T-cell (primary cell): ENCODE measurements around the gene NKAIN2. TPM values are rescaled to one million over a fixed set of nuclear protein-coding genes. Genes with fewer than 3 reads are reported as not detected.

Source experiments
- ATAC-seq, 4 experiments: fragments of 200-7000 bp in 3 of 4; fragments of 150-1000 bp in 1 of 4; cut with Tn5 transposase; replicated peaks in 1 of 4; 1 replicate in 3 of 4; 2 replicates in 1 of 4; pipeline ENCODE4 v1.10.0; 2021; ENCODE audit warnings: moderate library complexity in 3 of 4, mild to moderate bottlenecking in 2 of 4, moderate number of reproducible peaks in 1 of 4
- CTCF ChIA-PET, 2 donors: fragments of 300-600 bp; sonication (Branson Sonifier 250); formaldehyde crosslinking; loops; one replicate each; lab custom pipeline; 2022; ENCODE audit warnings: antibody characterized with exemption in 2 of 2; lab: Charles Lee
- POLR2A ChIA-PET, 2 donors: fragments of 300-600 bp; sonication (Branson Sonifier 250); formaldehyde crosslinking; loops; one replicate each; lab custom pipeline; 2022; ENCODE audit warnings: antibody characterized with exemption in 2 of 2; lab: Charles Lee
- DNase-seq, 35 experiments: peaks; one replicate each; pipeline versions ENCODE4 v3.0.0 to v3.0.0-alpha.2; 2013 to 2023
- H3K27ac ChIP-seq: one replicate; pipeline ENCODE4 v1.5.1; 2013; ENCODE audit warnings: low read length
- H3K27me3 ChIP-seq, 2 experiments: replicated peaks in 1 of 2; 1 replicate in 1 of 2; 2 replicates in 1 of 2; pipeline versions ENCODE4 v1.6.1 to v1.7.0; 2013; ENCODE audit warnings: low read length in 1 of 2, mixed read lengths in 1 of 2; ENCODE audit not compliant: control insufficient read depth in 2 of 2, insufficient read depth in 2 of 2; ENCODE audit errors: extremely low read depth in 1 of 2
- H3K36me3 ChIP-seq, 2 donors: 1 replicate in 1 of 2; 2 replicates in 1 of 2; pipeline versions ENCODE4 v1.6.1 to v1.7.0; 2013; ENCODE audit warnings: low read length in 1 of 2; ENCODE audit not compliant: control insufficient read depth in 2 of 2, insufficient read depth in 1 of 2; ENCODE audit errors: extremely low read depth in 1 of 2
- H3K4me1 ChIP-seq, 2 experiments: 1 replicate in 1 of 2; 2 replicates in 1 of 2; pipeline versions ENCODE4 v1.6.1 to v1.7.0; 2013; ENCODE audit warnings: low read length in 2 of 2, mixed read lengths in 1 of 2; ENCODE audit not compliant: insufficient read depth in 2 of 2, control insufficient read depth in 1 of 2; ENCODE audit errors: extremely low read depth in 1 of 2
- H3K4me3 ChIP-seq, 2 donors: 1 replicate in 1 of 2; 2 replicates in 1 of 2; pipeline versions ENCODE4 v1.5.1 to v1.7.0; 2013; ENCODE audit warnings: mild to moderate bottlenecking in 2 of 2, low read length in 1 of 2, moderate library complexity in 1 of 2; ENCODE audit not compliant: control insufficient read depth in 1 of 2; ENCODE audit errors: extremely low read depth in 1 of 2
- H3K9me3 ChIP-seq: 2 replicates; pipeline ENCODE4 v1.7.0; 2013
- H3K27ac Mint-ChIP-seq, 2 donors: one replicate each; pipeline ENCODE4 v1.8.0; 2020 to 2021; ENCODE audit warnings: mild to moderate bottlenecking in 2 of 2, mixed read lengths in 2 of 2
- H3K27me3 Mint-ChIP-seq, 2 donors: one replicate each; pipeline ENCODE4 v1.8.0; 2021 to 2022; ENCODE audit warnings: mixed read lengths in 2 of 2
- H3K36me3 Mint-ChIP-seq: one replicate; pipeline ENCODE4 v1.8.0; 2021; ENCODE audit warnings: mixed read lengths
- H3K4me1 Mint-ChIP-seq, 3 donors: one replicate each; pipeline ENCODE4 v1.8.0; 2020 to 2022; ENCODE audit warnings: mixed read lengths in 3 of 3, mild to moderate bottlenecking in 1 of 3
- H3K4me3 Mint-ChIP-seq, 3 donors: one replicate each; pipeline ENCODE4 v1.8.0; 2020 to 2022; ENCODE audit warnings: mild to moderate bottlenecking in 3 of 3, mixed read lengths in 3 of 3, moderate library complexity in 3 of 3
- H3K9me3 Mint-ChIP-seq, 3 donors: one replicate each; pipeline ENCODE4 v1.8.0; 2020 to 2022; ENCODE audit warnings: mixed read lengths in 3 of 3
- WGBS: methylation state at CpG from one replicate; pipeline ENCODE4 v1.1.5; 2013; ENCODE audit warnings: missing lambda C conversion rate; ENCODE audit not compliant: insufficient coverage; 5-methylcytosine and 5-hydroxymethylcytosine counted together
- total RNA-seq, 35 experiments: library from RNA in 6 of 35; stranded (reverse) in 6 of 35; fragments of 120-200 nt in 1 of 35; gene quantifications; one replicate each; pipeline versions ENCODE4 v1.2.1 to v1.2.4 and lab custom pipeline; 2013 to 2026

Gene NKAIN2
- total RNA-seq, 5 donors from 2014 or later (not counting 1 experiment from before 2014, with no cell fraction given) = 0.13 TPM; not detected in 4

DNA sequence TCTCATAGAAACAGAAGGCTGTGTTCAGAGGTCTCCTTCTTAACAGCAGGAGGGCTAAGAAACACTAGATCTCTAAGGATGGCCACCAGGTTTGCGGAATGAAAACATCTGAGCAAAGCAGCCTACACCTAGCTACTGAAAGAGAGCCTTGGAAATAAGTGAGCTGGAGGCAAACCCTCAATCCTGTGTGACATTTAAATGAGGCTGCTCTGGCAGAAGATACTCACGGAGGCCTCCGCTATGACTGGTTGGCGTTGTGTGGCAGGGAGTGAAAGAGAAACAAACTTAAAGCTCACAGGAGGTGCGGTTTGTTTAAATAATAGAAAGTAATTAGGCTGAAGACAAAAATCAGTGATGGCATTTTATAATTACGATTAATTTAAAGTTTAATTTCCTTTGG is 996.6 kb downstream of the NKAIN2 start:
- peaks cover 0 to 4% of the 10 kb centered on the region in 2 donors for H3K27me3 Mint-ChIP-seq
- H3K4me3 Mint-ChIP-seq = no peak overlapping the region
- H3K27me3 ChIP-seq = no peaks in the 10 kb centered on the region
- H3K9me3 ChIP-seq = no peaks in the 10 kb centered on the region
- H3K4me3 ChIP-seq = no peak overlapping the region
- no peaks in the 10 kb centered on the region for H3K36me3 ChIP-seq
- no peaks in the 10 kb centered on the region for H3K36me3 Mint-ChIP-seq
- no peaks in the 10 kb centered on the region for H3K9me3 Mint-ChIP-seq
- H3K4me1 ChIP-seq = no peaks in the 10 kb centered on the region
- POLR2A ChIA-PET = no interaction called here
- DNase-seq (no peak), ATAC-seq (no peak)
- H3K27ac ChIP-seq = no peak overlapping the region
- no peak overlapping the region for H3K27ac Mint-ChIP-seq
- H3K4me1 Mint-ChIP-seq = no peaks in the 10 kb centered on the region
- WGBS = 73% methylated on average over 3 of the region's 6 CpGs
- CTCF ChIA-PET = interaction anchor here in 1 of 2 donors (0.7 kb wide), 1 partner anchor 11 kb away, joined by 4 read pairs; no protein-coding TSS in a partner anchor

DNA sequence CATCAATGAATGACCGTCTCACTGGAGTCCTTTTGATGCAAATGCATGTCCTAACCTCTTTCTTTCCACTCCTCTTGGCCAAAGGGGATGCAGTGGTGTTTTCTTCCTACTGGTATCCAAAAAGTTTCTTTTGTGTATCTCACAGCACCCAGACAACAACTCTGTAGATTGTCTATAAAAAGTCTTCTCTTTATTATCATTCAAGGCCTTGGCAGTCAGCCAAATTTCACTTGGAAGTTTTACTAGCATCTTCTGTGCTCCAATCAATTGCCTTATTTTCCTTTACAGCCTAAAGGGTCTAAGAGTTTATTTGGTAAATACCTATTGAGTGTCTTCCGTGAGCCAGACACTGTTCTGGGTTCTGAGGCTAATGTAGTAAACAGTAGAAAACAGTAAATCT is 1008.4 kb downstream of the NKAIN2 start:
- Histone ChIP-seq H3K27ac (no peak overlapping the region), H3K27me3 (no peaks in the 10 kb centered on the region), H3K4me3 (no peak overlapping the region), H3K36me3 (no peaks in the 10 kb centered on the region), H3K9me3 (no peaks in the 10 kb centered on the region), H3K4me1 (no peaks in the 10 kb centered on the region)
- no peak for ATAC-seq
- no peaks in the 10 kb centered on the region for H3K27me3 Mint-ChIP-seq
- CTCF ChIA-PET = no interaction called here
- H3K9me3 Mint-ChIP-seq = no peaks in the 10 kb centered on the region
- H3K4me1 Mint-ChIP-seq = no peaks in the 10 kb centered on the region
- WGBS = 86% methylated on average over 1 of the region's 2 CpGs
- H3K36me3 Mint-ChIP-seq = no peaks in the 10 kb centered on the region
- POLR2A ChIA-PET = no interaction called here
- H3K4me3 Mint-ChIP-seq = no peak overlapping the region
- no peak overlapping the region for H3K27ac Mint-ChIP-seq
- no peak for DNase-seq

DNA sequence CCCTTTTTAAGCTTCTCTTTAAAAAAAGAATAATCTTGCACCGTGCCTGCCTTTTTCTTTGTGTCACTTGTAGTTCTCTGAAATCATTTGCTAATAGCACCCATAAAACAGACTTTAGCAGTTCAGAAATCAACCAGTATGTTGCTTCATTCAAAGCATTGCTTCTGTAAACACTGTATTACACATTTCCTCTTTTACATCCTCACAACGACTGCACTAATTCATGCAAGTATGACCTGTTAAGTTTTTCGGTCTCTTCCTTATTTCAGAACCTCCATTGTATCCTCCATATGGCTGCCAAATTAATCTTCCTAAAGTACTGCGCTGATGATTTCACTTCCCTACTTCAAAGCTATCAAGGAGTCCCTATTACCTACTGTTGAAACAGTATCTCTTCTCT is 1015.7 kb downstream of the NKAIN2 start:
- no peak overlapping the region for H3K4me3 ChIP-seq
- H3K9me3 ChIP-seq = no peaks in the 10 kb centered on the region
- Mint-ChIP-seq H3K27ac (no peak overlapping the region), H3K36me3 (no peaks in the 10 kb centered on the region), H3K4me1 (no peaks in the 10 kb centered on the region), H3K9me3 (no peaks in the 10 kb centered on the region), H3K4me3 (no peak overlapping the region), H3K27me3 (no peaks in the 10 kb centered on the region)
- DNase-seq (no peak), ATAC-seq (no peak)
- WGBS = 58% methylated on average over 3 of the region's 4 CpGs
- no peak overlapping the region for H3K27ac ChIP-seq
- ChIA-PET POLR2A (no interaction called here), CTCF (no interaction called here)
- no peaks in the 10 kb centered on the region for H3K36me3 ChIP-seq
- H3K27me3 ChIP-seq = no peaks in the 10 kb centered on the region
- no peaks in the 10 kb centered on the region for H3K4me1 ChIP-seq

DNA sequence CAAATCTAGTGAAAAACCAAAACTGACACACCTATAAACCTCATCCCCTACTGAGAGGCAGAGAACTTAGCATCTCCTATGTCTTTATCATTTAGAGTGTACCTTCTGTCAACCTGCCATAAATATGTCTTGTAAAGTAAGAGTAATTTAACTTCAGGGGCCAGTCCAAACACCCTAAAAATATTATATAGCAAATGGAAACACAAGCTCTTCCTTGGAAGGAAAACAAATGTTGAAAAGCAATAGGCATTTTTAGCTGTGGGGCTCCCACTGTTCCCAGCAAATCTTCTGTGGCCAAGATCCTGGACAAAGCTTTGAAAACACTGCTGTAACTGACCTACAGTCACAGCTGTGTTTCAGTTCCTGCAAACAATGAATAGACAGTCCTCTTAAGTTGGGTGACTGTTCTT is 1018.5 kb downstream of the NKAIN2 start:
- Histone ChIP-seq H3K27ac (no peak overlapping the region), H3K9me3 (no peaks in the 10 kb centered on the region), H3K27me3 (no peaks in the 10 kb centered on the region), H3K4me1 (no peaks in the 10 kb centered on the region), H3K36me3 (no peaks in the 10 kb centered on the region), H3K4me3 (no peak overlapping the region)
- ATAC-seq (no peak), DNase-seq (no peak)
- H3K4me3 Mint-ChIP-seq = no peak overlapping the region
- no peaks in the 10 kb centered on the region for H3K36me3 Mint-ChIP-seq
- ChIA-PET CTCF (no interaction called here), POLR2A (no interaction called here)
- H3K27ac Mint-ChIP-seq = no peak overlapping the region
- H3K4me1 Mint-ChIP-seq = no peaks in the 10 kb centered on the region
- H3K27me3 Mint-ChIP-seq = no peaks in the 10 kb centered on the region
- no peaks in the 10 kb centered on the region for H3K9me3 Mint-ChIP-seq

GRCh38 chr6:124822721-124823120 is 1019.1 kb downstream of the NKAIN2 start:
- Histone ChIP-seq H3K4me3 (no peak overlapping the region), H3K9me3 (no peaks in the 10 kb centered on the region), H3K4me1 (no peaks in the 10 kb centered on the region), H3K36me3 (no peaks in the 10 kb centered on the region), H3K27ac (no peak overlapping the region), H3K27me3 (no peaks in the 10 kb centered on the region)
- Mint-ChIP-seq H3K27me3 (no peaks in the 10 kb centered on the region), H3K9me3 (no peaks in the 10 kb centered on the region), H3K27ac (no peak overlapping the region), H3K4me1 (no peaks in the 10 kb centered on the region), H3K36me3 (no peaks in the 10 kb centered on the region), H3K4me3 (no peak overlapping the region)
- ATAC-seq (no peak), DNase-seq (no peak)
- WGBS = 87% methylated on average over 3 of the region's 3 CpGs
- ChIA-PET POLR2A (no interaction called here), CTCF (no interaction called here)

GRCh38 chr6:124823240-124824111 is 1019.8 kb downstream of the NKAIN2 start:
- no peak for DNase-seq
- Mint-ChIP-seq H3K27ac (no peak overlapping the region), H3K4me1 (no peaks in the 10 kb centered on the region), H3K27me3 (peaks cover 0 to 2% of the 10 kb centered on the region in 2 donors), H3K9me3 (no peaks in the 10 kb centered on the region), H3K36me3 (no peaks in the 10 kb centered on the region), H3K4me3 (no peak overlapping the region)
- WGBS = 80% methylated on average over 12 of the region's 14 CpGs
- H3K27ac ChIP-seq = no peak overlapping the region
- H3K36me3 ChIP-seq = no peaks in the 10 kb centered on the region
- no peaks in the 10 kb centered on the region for H3K9me3 ChIP-seq
- CTCF ChIA-PET = no interaction called here
- H3K4me3 ChIP-seq = no peak overlapping the region
- H3K4me1 ChIP-seq = no peaks in the 10 kb centered on the region
- no peak for ATAC-seq
- no peaks in the 10 kb centered on the region for H3K27me3 ChIP-seq
- POLR2A ChIA-PET = no interaction called here
